Activated T-helper 1 cell treated with anti-CD3 and anti-CD28 coated beads, Interleukin-2, amount 50 U/mL, for 16 hours (primary cell): Measurements from ENCODE around the gene MERTK.
"Not testable (repeated sequence)": the region's sequence is repeated elsewhere in the genome, so short reads cannot be mapped to it uniquely, and the experiment has no call there.

Experiments used
- DNase-seq, 2 donors: peaks; one replicate each; pipeline ENCODE4 v3.0.0-alpha.2; 2020; ENCODE audit warnings: low read depth in 1 of 2, low spot score in 1 of 2

The MERTK gene

GRCh38 chr2:111945444-111946293 is 47.3 kb downstream of the MERTK start:
- DNase-seq: no peak

- DNase-seq: no peak
Measured at GRCh38 chr2:111946294-111947114, 48.1 kb downstream of the MERTK start.

GRCh38 chr2:111947219-111947618 is 48.8 kb downstream of the MERTK start:
- DNase-seq: no peak

- no peak for DNase-seq
Measured at GRCh38 chr2:111948832-111949231, 50.4 kb downstream of the MERTK start.

GRCh38 chr2:111950236-111950635 is 51.8 kb downstream of the MERTK start:
- no peak for DNase-seq

- DNase-seq: no peak
Measured at GRCh38 chr2:111951486-111951885, 53.1 kb downstream of the MERTK start.

- no peak for DNase-seq
Measured at GRCh38 chr2:111952871-111953452, 54.6 kb downstream of the MERTK start.

- DNase-seq: no peak
Measured at GRCh38 chr2:111954602-111955332, 56.4 kb downstream of the MERTK start.

- no peak for DNase-seq
Measured at GRCh38 chr2:111957872-111958354, 59.5 kb downstream of the MERTK start.

GRCh38 chr2:111958901-111959300 is 60.5 kb downstream of the MERTK start:
- DNase-seq: no peak

GRCh38 chr2:111961663-111962062 is 63.3 kb downstream of the MERTK start:
- no peak for DNase-seq

- DNase-seq: not testable (repeated sequence)
Measured at GRCh38 chr2:111963086-111963485, 64.7 kb downstream of the MERTK start.

GRCh38 chr2:111963508-111963907 is 65.1 kb downstream of the MERTK start:
- not testable (repeated sequence) for DNase-seq

GRCh38 chr2:111965062-111965461 is 66.7 kb downstream of the MERTK start:
- no peak for DNase-seq

GRCh38 chr2:111966241-111966640 is 67.8 kb downstream of the MERTK start:
- no peak for DNase-seq

- no peak for DNase-seq
Measured at GRCh38 chr2:111967018-111967417, 68.6 kb downstream of the MERTK start.

- no peak for DNase-seq
Measured at GRCh38 chr2:111970453-111970852, 72.0 kb downstream of the MERTK start.

GRCh38 chr2:111972955-111973565 is 74.7 kb downstream of the MERTK start:
- no peak for DNase-seq

GRCh38 chr2:111973701-111974100 is 75.3 kb downstream of the MERTK start:
- DNase-seq: no peak

- DNase-seq: no peak
Measured at GRCh38 chr2:111975053-111975552, 76.7 kb downstream of the MERTK start.
